Karpas-422 (cell line): Measurements from ENCODE around the gene MIPOL1. TPM values are rescaled to one million over a fixed set of nuclear protein-coding genes. Genes with fewer than 3 reads are reported as not detected.

Source experiments
- DNase-seq: peaks from one replicate; pipeline ENCODE4 v3.0.0-alpha.2; 2015
- H2AFZ ChIP-seq: fragments of 200-600 bp; sonication (generic); 2 replicates; pipeline ENCODE4 v1.6.1; 2014; ENCODE audit warnings: antibody characterized with exemption, low read length, mixed read lengths
- H3K27ac ChIP-seq: fragments of 200-600 bp; sonication (generic); 2 replicates; pipeline ENCODE4 v1.5.1; 2014; ENCODE audit warnings: mild to moderate bottlenecking, low read length, moderate library complexity
- H3K27me3 ChIP-seq: fragments of 200-600 bp; sonication (generic); 2 replicates; pipeline ENCODE4 v1.6.1; 2014; ENCODE audit warnings: low read length, mixed read lengths
- H3K36me3 ChIP-seq: fragments of 200-600 bp; sonication (generic); 2 replicates; pipeline ENCODE4 v1.6.1; 2014; ENCODE audit warnings: low read length, mixed read lengths; ENCODE audit not compliant: insufficient read depth
- H3K4me1 ChIP-seq: fragments of 200-600 bp; sonication (generic); 2 replicates; pipeline ENCODE4 v1.6.1; 2014; ENCODE audit warnings: mild to moderate bottlenecking, low read length, mixed read lengths
- H3K4me2 ChIP-seq: fragments of 200-600 bp; sonication (generic); 2 replicates; pipeline ENCODE4 v1.6.1; 2014; ENCODE audit warnings: low read length, low read depth, mild to moderate bottlenecking; ENCODE audit not compliant: poor library complexity, severe bottlenecking
- H3K4me3 ChIP-seq: fragments of 200-600 bp; sonication (generic); 2 replicates; pipeline ENCODE4 v1.5.1; 2014; ENCODE audit warnings: mild to moderate bottlenecking, antibody characterized with exemption, low read length, mixed read lengths
- H3K79me2 ChIP-seq: fragments of 200-600 bp; sonication (generic); 2 replicates; pipeline ENCODE4 v1.6.1; 2014; ENCODE audit warnings: mild to moderate bottlenecking, low read length, mixed read lengths
- H3K9ac ChIP-seq: fragments of 200-600 bp; sonication (generic); 2 replicates; pipeline ENCODE4 v1.6.0; 2014; ENCODE audit warnings: low read length
- H3K9me2 ChIP-seq: fragments of 200-600 bp; sonication (generic), shearing (Covaris generic); replicated peaks from 2 replicates; pipeline ENCODE4 v1.6.0; 2014; ENCODE audit warnings: mild to moderate bottlenecking, low read length, moderate library complexity; ENCODE audit not compliant: insufficient read depth
- H3K9me3 ChIP-seq: fragments of 300-700, 200-600 bp; sonication (generic); 2 replicates; pipeline ENCODE4 v1.6.1; 2014; ENCODE audit warnings: low read length, mixed read lengths
- H4K20me1 ChIP-seq: fragments of 200-600 bp; sonication (generic); 2 replicates; pipeline ENCODE4 v1.6.1; 2014; ENCODE audit warnings: mild to moderate bottlenecking, antibody characterized with exemption, low read length, low read depth; ENCODE audit not compliant: insufficient read depth
- total RNA-seq: library from RNA; depleted of rRNA; stranded (reverse); fragments of >200 nt; shearing (Covaris generic); gene quantifications from 2 replicates; pipeline ENCODE4 v1.2.3, GENCODE V29; 2014; ENCODE audit warnings: low replicate concordance

MIPOL1 gene
- total RNA-seq, 1 experiment from 2014 or later: not detected

DNA sequence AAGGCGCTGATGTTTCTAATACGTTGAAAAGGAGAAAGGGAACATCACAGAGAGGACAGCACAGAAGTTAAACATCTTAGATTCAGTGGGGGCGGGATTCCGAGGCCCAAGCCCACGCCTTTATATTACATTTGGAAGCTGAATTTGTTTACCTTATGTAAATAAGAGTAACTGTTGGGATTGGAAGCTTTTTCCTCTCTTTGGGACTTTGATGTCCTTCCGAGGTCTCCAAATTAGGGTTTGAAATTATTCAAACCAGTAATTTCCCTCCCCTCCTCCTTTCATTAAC is 390.9 kb downstream of the MIPOL1 start:
- H2AFZ ChIP-seq: no peak overlapping the region
- H3K79me2 ChIP-seq: no peaks in the 10 kb centered on the region
- no peaks in the 10 kb centered on the region for H3K9me3 ChIP-seq
- H3K9me2 ChIP-seq: no peaks in the 10 kb centered on the region
- no peak overlapping the region for H3K4me3 ChIP-seq
- no peak overlapping the region for H3K27ac ChIP-seq
- H3K9ac ChIP-seq: no peak overlapping the region
- peak overlapping the region; percentile 50 for H3K4me2 ChIP-seq
- H3K27me3 ChIP-seq: no peaks in the 10 kb centered on the region
- H3K4me1 ChIP-seq: peaks cover 8% of the 10 kb centered on the region
- no peaks in the 10 kb centered on the region for H4K20me1 ChIP-seq
- no peaks in the 10 kb centered on the region for H3K36me3 ChIP-seq
- DNase-seq: no peak

- no peak overlapping the region for H2AFZ ChIP-seq
- no peaks in the 10 kb centered on the region for H3K9me3 ChIP-seq
- H3K4me1 ChIP-seq: peaks cover 8% of the 10 kb centered on the region
- H3K79me2 ChIP-seq: no peaks in the 10 kb centered on the region
- no peaks in the 10 kb centered on the region for H3K9me2 ChIP-seq
- no peak overlapping the region for H3K9ac ChIP-seq
- peak overlapping the region; percentile 50 for H3K4me2 ChIP-seq
- H3K4me3 ChIP-seq: no peak overlapping the region
- DNase-seq: peak; percentile 61
- no peaks in the 10 kb centered on the region for H3K36me3 ChIP-seq
- no peaks in the 10 kb centered on the region for H4K20me1 ChIP-seq
- H3K27me3 ChIP-seq: no peaks in the 10 kb centered on the region
- no peak overlapping the region for H3K27ac ChIP-seq
Observed at GRCh38 chr14:37588956-37589714, 391.4 kb downstream of the MIPOL1 start.

- Histone ChIP-seq H2AFZ (no peak overlapping the region), H3K9ac (no peak overlapping the region), H3K4me2 (peak overlapping the region; percentile 50), H4K20me1 (no peaks in the 10 kb centered on the region), H3K36me3 (no peaks in the 10 kb centered on the region), H3K27me3 (no peaks in the 10 kb centered on the region), H3K27ac (no peak overlapping the region), H3K9me2 (no peaks in the 10 kb centered on the region), H3K4me1 (peaks cover 8% of the 10 kb centered on the region), H3K79me2 (no peaks in the 10 kb centered on the region), H3K4me3 (no peak overlapping the region), H3K9me3 (no peaks in the 10 kb centered on the region)
- no peak for DNase-seq
Observed at GRCh38 chr14:37589715-37590427, 392.1 kb downstream of the MIPOL1 start.

GRCh38 chr14:37590428-37591139 is 392.8 kb downstream of the MIPOL1 start:
- Histone ChIP-seq H3K9me3 (no peaks in the 10 kb centered on the region), H2AFZ (no peak overlapping the region), H3K9ac (no peak overlapping the region), H3K27ac (no peak overlapping the region), H3K9me2 (no peaks in the 10 kb centered on the region), H3K4me1 (peaks cover 8% of the 10 kb centered on the region), H4K20me1 (no peaks in the 10 kb centered on the region), H3K27me3 (no peaks in the 10 kb centered on the region), H3K36me3 (no peaks in the 10 kb centered on the region), H3K4me3 (no peak overlapping the region), H3K4me2 (no peak overlapping the region), H3K79me2 (no peaks in the 10 kb centered on the region)
- DNase-seq: no peak

- Histone ChIP-seq H3K9ac (no peak overlapping the region), H3K27ac (no peak overlapping the region), H4K20me1 (no peaks in the 10 kb centered on the region), H3K9me2 (no peaks in the 10 kb centered on the region), H3K4me1 (peaks cover 8% of the 10 kb centered on the region), H3K36me3 (no peaks in the 10 kb centered on the region), H3K4me2 (no peak overlapping the region), H3K79me2 (no peaks in the 10 kb centered on the region), H2AFZ (no peak overlapping the region), H3K9me3 (no peaks in the 10 kb centered on the region), H3K4me3 (no peak overlapping the region), H3K27me3 (no peaks in the 10 kb centered on the region)
- DNase-seq: no peak
Observed at GRCh38 chr14:37591311-37591940, 393.7 kb downstream of the MIPOL1 start.

DNA sequence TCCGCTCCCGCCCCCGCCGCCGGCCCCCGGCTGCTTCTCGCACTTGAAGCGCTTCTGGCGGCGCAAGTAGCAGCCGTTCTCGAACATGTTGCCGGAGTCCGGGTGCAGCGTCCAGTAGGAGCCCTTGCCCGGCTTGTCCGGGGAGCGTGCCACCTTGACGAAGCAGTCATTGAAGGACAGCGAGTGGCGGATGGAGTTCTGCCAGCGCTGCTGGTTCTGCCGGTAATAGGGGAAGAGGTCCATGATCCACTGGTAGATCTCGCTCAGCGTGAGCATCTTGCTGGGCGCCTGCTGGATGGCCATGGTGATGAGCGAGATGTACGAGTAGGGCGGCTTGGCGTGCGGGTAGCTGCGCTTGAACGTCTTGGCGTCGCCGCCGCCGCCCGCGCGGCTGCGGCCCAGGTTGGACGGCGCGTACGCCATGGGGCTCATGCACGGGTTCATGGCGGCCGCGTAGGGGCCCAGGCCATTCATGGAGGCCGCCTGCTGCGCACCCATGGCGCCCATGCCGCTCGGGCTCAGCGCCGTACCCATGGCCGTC is 394.3 kb downstream of the MIPOL1 start:
- Histone ChIP-seq H3K4me3 (no peak overlapping the region), H3K9ac (no peak overlapping the region), H3K79me2 (no peaks in the 10 kb centered on the region), H4K20me1 (no peaks in the 10 kb centered on the region), H3K27me3 (no peaks in the 10 kb centered on the region), H3K36me3 (no peaks in the 10 kb centered on the region), H3K27ac (no peak overlapping the region), H2AFZ (no peak overlapping the region), H3K4me1 (peaks cover 8% of the 10 kb centered on the region), H3K4me2 (no peak overlapping the region), H3K9me3 (no peaks in the 10 kb centered on the region), H3K9me2 (no peaks in the 10 kb centered on the region)
- no peak for DNase-seq

DNA sequence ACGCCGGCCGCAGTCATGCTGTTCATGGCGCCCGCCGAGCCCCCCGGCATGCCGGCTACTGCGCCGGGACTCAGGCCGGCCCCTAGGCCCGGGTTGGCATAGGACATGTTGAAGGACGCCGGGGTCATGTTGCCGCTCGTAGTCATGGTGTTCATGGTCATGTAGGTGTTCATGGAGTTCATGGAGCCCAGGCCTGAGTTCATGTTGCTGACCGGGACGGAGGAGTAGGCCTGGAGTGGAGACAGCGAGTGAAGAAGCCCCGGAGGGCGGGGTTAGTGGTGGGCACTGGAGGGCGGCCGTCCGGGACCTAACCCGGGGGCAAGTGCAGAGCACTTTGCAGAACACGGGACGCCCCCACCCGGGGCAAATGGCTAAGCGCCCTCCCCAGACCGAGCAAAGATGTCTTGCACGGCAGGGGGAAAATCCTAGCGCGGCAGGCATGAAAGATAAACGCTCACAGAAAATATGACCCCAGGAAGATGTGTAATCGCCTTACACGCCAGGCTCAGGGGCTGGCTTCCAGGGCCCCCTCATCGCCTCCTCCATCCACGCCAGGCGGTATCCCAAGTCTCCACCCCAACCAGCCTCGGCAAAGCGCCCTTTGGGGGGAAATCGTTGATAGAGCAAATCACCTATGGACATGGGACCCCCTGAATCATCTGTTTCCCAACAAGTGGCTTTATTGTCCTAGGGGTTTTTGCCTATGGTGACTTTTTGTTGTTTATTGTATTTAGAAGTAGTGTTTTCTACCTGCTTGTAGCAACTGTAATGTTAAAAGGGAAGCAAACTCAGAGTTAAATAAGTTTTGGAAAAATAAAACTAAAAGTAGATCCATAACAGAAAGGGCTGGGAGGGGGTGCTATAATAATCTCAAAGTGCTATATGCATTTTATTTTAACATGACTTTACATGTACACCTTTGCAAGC is 395.0 kb downstream of the MIPOL1 start:
- no peak for DNase-seq

More for the DNA sequence above, 395.0 kb downstream of the MIPOL1 start:
- H2AFZ ChIP-seq: no peak overlapping the region
- no peak overlapping the region for H3K27ac ChIP-seq
- no peaks in the 10 kb centered on the region for H3K9me2 ChIP-seq
- H4K20me1 ChIP-seq: no peaks in the 10 kb centered on the region
- H3K9ac ChIP-seq: no peak overlapping the region
- no peaks in the 10 kb centered on the region for H3K9me3 ChIP-seq
- H3K4me1 ChIP-seq: peaks cover 8% of the 10 kb centered on the region
- no peaks in the 10 kb centered on the region for H3K27me3 ChIP-seq
- H3K4me3 ChIP-seq: no peak overlapping the region
- no peaks in the 10 kb centered on the region for H3K36me3 ChIP-seq
- no peak overlapping the region for H3K4me2 ChIP-seq
- no peaks in the 10 kb centered on the region for H3K79me2 ChIP-seq
